Esophagus muscularis mucosa (tissue), 4 donors: ENCODE data around the gene CEP112. TPM values are rescaled to one million over a fixed set of nuclear protein-coding genes. Genes with fewer than 3 reads are reported as not detected.

Source experiments
- DNase-seq: peaks from one replicate; pipeline ENCODE4 v3.0.0-alpha.2; 2017; ENCODE audit errors: extremely low spot score
- H3K27ac ChIP-seq, 4 donors: fragments of 200-600 bp; sonication (generic); replicated peaks in 1 of 4; 1 replicate in 3 of 4; 2 replicates in 1 of 4; pipeline ENCODE4 v1.5.1; 2016 to 2019; ENCODE audit warnings: mild to moderate bottlenecking in 1 of 4
- H3K27me3 ChIP-seq, 4 donors: fragments of 200-600 bp; sonication (generic); one replicate each; pipeline versions ENCODE4 v1.5.1 to v1.6.0; 2016 to 2019
- H3K36me3 ChIP-seq, 4 donors: fragments of 200-600 bp; sonication (generic); one replicate each; pipeline ENCODE4 v1.5.1; 2016 to 2019
- H3K4me1 ChIP-seq, 4 donors: fragments of 200-600 bp; sonication (generic); one replicate each; pipeline ENCODE4 v1.5.1; 2016 to 2019
- H3K4me3 ChIP-seq, 4 donors: fragments of 200-600 bp; sonication (generic); 1 replicate in 2 of 4; 2 replicates in 2 of 4; pipeline ENCODE4 v1.5.1; 2016 to 2019; ENCODE audit warnings: mild to moderate bottlenecking in 4 of 4, moderate library complexity in 1 of 4
- H3K9me3 ChIP-seq, 4 donors: fragments of 200-600 bp; sonication (generic); 1 replicate in 3 of 4; 2 replicates in 1 of 4; pipeline ENCODE4 v1.5.1; 2016 to 2019
- CTCF ChIP-seq, 3 experiments: fragments of 200-600 bp in 2 of 3; fragments of 450-650 bp in 1 of 3; sonication (generic) in 2 of 3; IDR thresholded peaks; one replicate each; pipeline ENCODE4 v1.5.1; 2017 to 2019; ENCODE audit warnings: antibody characterized with exemption in 3 of 3, mild to moderate bottlenecking in 2 of 3, moderate library complexity in 1 of 3
- EP300 ChIP-seq: sonication (generic); formaldehyde crosslinking; IDR thresholded peaks from one replicate; pipeline ENCODE4 v1.6.1; 2017; ENCODE audit warnings: antibody characterized with exemption
- POLR2A ChIP-seq: fragments of 450-650 bp; IDR thresholded peaks from one replicate; pipeline ENCODE4 v1.6.1; 2017; ENCODE audit warnings: antibody characterized with exemption, moderate library complexity, mild to moderate bottlenecking, low read depth
- POLR2AphosphoS5 ChIP-seq, 2 donors: sonication (generic); formaldehyde crosslinking; IDR thresholded peaks; one replicate each; pipeline ENCODE4 v1.6.1; 2017; ENCODE audit warnings: antibody characterized with exemption in 2 of 2
- WGBS: methylation state at CpG from one replicate; pipeline ENCODE4 v1.1.5; 2018; 5-methylcytosine and 5-hydroxymethylcytosine counted together
- intact Hi-C: fragments of 100-400 bp; cut with DNase I; formaldehyde crosslinking; loops from one replicate; pipeline ENCODE4 v1.15.1; 2023
- total RNA-seq, 4 donors: library from RNA; depleted of rRNA; stranded (reverse); fragments of >200 nt; gene quantifications; one replicate each; pipeline versions ENCODE4 v1.1.0 to v1.2.1, GENCODE V29; 2016

CEP112 gene
- total RNA-seq, 4 donors from 2014 or later, result 17.0 to 24.7 (median 23.2) TPM

- TF ChIP-seq EP300, result no peak
- TF ChIP-seq CTCF (IDR thresholded peaks at IDR 0.05), result no peak
- no peak for TF ChIP-seq POLR2A
- TF ChIP-seq POLR2AphosphoS5 (IDR thresholded peaks at IDR 0.05), result no peak
- no peaks in the 10 kb centered on the region for H3K27me3 ChIP-seq
- H3K4me3 ChIP-seq, result no peak overlapping the region
- WGBS, result 93% methylated on average over 4 of the region's 4 CpGs
- no peak for DNase-seq
- H3K36me3 ChIP-seq, result peaks cover 0 to 43% (median 23%) of the 10 kb centered on the region in 4 donors
- H3K9me3 ChIP-seq, result no peaks in the 10 kb centered on the region
- intact Hi-C loops, result no loop called here
- H3K27ac ChIP-seq, result no peak overlapping the region
- no peaks in the 10 kb centered on the region for H3K4me1 ChIP-seq
Observed at GRCh38 chr17:66056148-66056547, 135.8 kb downstream of the CEP112 start.

GRCh38 chr17:66054242-66054641 lies 137.7 kb downstream of the CEP112 start:
- TF ChIP-seq EP300 (no peak), POLR2AphosphoS5 (IDR thresholded peaks at IDR 0.05) (no peak), POLR2A (no peak), CTCF (IDR thresholded peaks at IDR 0.05) (no peak)
- H3K27me3 ChIP-seq, result no peaks in the 10 kb centered on the region
- H3K4me1 ChIP-seq, result no peaks in the 10 kb centered on the region
- no peak overlapping the region for H3K4me3 ChIP-seq
- intact Hi-C loops, result no loop called here
- peaks cover 0 to 42% (median 23%) of the 10 kb centered on the region in 4 donors for H3K36me3 ChIP-seq
- H3K9me3 ChIP-seq, result no peaks in the 10 kb centered on the region
- 98% methylated on average over 1 of the region's 1 CpG for WGBS
- DNase-seq, result no peak
- H3K27ac ChIP-seq, result no peak overlapping the region

- H3K4me3 ChIP-seq, result no peak overlapping the region
- H3K27ac ChIP-seq, result no peak overlapping the region
- intact Hi-C loops, result no loop called here
- WGBS, result 47% methylated on average over 2 of the region's 2 CpGs
- no peaks in the 10 kb centered on the region for H3K4me1 ChIP-seq
- H3K36me3 ChIP-seq, result no peaks in the 10 kb centered on the region
- no peak for TF ChIP-seq EP300
- TF ChIP-seq POLR2A, result no peak
- TF ChIP-seq POLR2AphosphoS5 (IDR thresholded peaks at IDR 0.05), result no peak
- TF ChIP-seq CTCF (IDR thresholded peaks at IDR 0.05), result no peak
- H3K9me3 ChIP-seq, result no peaks in the 10 kb centered on the region
- no peak for DNase-seq
- H3K27me3 ChIP-seq, result no peaks in the 10 kb centered on the region
Observed at GRCh38 chr17:66044083-66044482, 147.8 kb downstream of the CEP112 start.

GRCh38 chr17:66043419-66043818 lies 148.5 kb downstream of the CEP112 start:
- no peaks in the 10 kb centered on the region for H3K36me3 ChIP-seq
- no peak overlapping the region for H3K27ac ChIP-seq
- H3K4me3 ChIP-seq, result no peak overlapping the region
- 90% methylated on average over 3 of the region's 3 CpGs for WGBS
- H3K27me3 ChIP-seq, result no peaks in the 10 kb centered on the region
- no peak for DNase-seq
- H3K9me3 ChIP-seq, result no peaks in the 10 kb centered on the region
- intact Hi-C loops, result no loop called here
- H3K4me1 ChIP-seq, result no peaks in the 10 kb centered on the region
- TF ChIP-seq EP300, result no peak
- TF ChIP-seq CTCF (IDR thresholded peaks at IDR 0.05), result no peak
- TF ChIP-seq POLR2AphosphoS5 (IDR thresholded peaks at IDR 0.05), result no peak
- no peak for TF ChIP-seq POLR2A

GRCh38 chr17:66040402-66040801 lies 151.5 kb downstream of the CEP112 start:
- H3K4me1 ChIP-seq, result peaks cover 0 to 4% (median 0%) of the 10 kb centered on the region in 4 donors
- H3K27ac ChIP-seq, result no peak overlapping the region
- H3K36me3 ChIP-seq, result no peaks in the 10 kb centered on the region
- TF ChIP-seq EP300 (no peak), CTCF (IDR thresholded peaks at IDR 0.05) (peak in 2 of 3 experiments; percentile 9 to 17)
- no peak overlapping the region for H3K4me3 ChIP-seq
- intact Hi-C loops, result no loop called here
- 83% methylated on average over 4 of the region's 4 CpGs for WGBS
- no peak for DNase-seq
- H3K27me3 ChIP-seq, result no peaks in the 10 kb centered on the region
- H3K9me3 ChIP-seq, result no peaks in the 10 kb centered on the region
